ENCODE data around the gene GPX4. TPM values are rescaled to one million over a fixed set of nuclear protein-coding genes. Genes with fewer than 3 reads are reported as not detected.

Gene GPX4
- total and polyA plus RNA-seq, 9 of the 15 experiments (the other 6 are each of a cell fraction or from before 2014, with no cell fraction given), result 61.4 to 661 (median 349) TPM

DNA sequence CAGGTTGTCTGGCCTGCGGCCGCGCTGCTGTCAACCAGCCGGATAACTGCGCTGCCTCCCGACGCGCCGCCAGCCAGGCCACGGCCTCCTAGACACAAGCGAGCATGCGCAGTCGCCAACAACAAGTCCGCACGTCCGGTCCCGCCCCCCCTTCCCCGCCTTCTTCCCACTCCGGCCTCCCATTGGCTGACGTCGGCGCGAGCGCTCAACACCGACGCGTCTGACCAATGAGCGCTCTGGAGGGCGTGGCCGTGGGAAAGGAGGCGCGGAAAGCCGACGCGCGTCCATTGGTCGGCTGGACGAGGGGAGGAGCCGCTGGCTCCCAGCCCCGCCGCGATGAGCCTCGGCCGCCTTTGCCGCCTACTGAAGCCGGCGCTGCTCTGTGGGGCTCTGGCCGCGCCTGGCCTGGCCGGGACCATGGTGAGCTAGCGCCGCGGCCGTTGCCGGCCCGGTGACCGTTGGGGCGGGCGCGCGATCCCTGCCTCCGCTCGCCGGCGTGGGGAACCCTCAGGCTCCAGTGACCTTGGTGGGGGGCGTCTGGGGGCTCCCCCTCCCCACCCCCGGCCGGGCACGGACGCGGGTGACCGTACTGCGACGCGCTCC is at the start of gene GPX4 (continued):
- TF ChIP-seq NFYB (IDR thresholded peaks at IDR 0.05; ENCODE audit: extremely low read depth, insufficient read length) (peak; percentile 92), CBFB (CRISPR knock-in tag; IDR thresholded peaks at IDR 0.05) (no peak), CAMTA2 (CRISPR knock-in tag; conservative IDR thresholded peaks at IDR 0.05) (no peak), ZFP36 (IDR thresholded peaks at IDR 0.05; ENCODE audit: low read depth, low read length, partially characterized antibody) (peak; percentile 50), ZNF551 (CRISPR knock-in tag; IDR thresholded peaks at IDR 0.05) (no peak), SNIP1 (IDR thresholded peaks at IDR 0.05; ENCODE audit: low read depth) (no peak), PCBP2 (IDR thresholded peaks at IDR 0.05; ENCODE audit: low read depth, low read length, poor library complexity, severe bottlenecking) (no peak), STAG1 (CRISPR knock-in tag; IDR thresholded peaks at IDR 0.05; ENCODE audit: borderline replicate concordance) (no peak), ZNF717 (CRISPR knock-in tag; IDR thresholded peaks at IDR 0.05) (no peak), POLR2H (tag; IDR thresholded peaks at IDR 0.05; ENCODE audit: low read depth) (peak; percentile 94), BDP1 (IDR thresholded peaks at IDR 0.05; ENCODE audit: insufficient read depth, insufficient read length) (no peak), JUNB (CRISPR knock-in tag; conservative IDR thresholded peaks at IDR 0.05) (no peak), ZNF146 (CRISPR knock-in tag; IDR thresholded peaks at IDR 0.05; ENCODE audit: unreplicated experiment) (no peak), ETV5 (CRISPR knock-in tag; IDR thresholded peaks at IDR 0.05; ENCODE audit: low read depth) (0 out of 2 replicates have a peak, but pooled peaks have one; percentile 62), C11orf30 (IDR thresholded peaks at IDR 0.05; ENCODE audit: low read depth) (no peak)
- TF ChIP-seq, protein P1, sequence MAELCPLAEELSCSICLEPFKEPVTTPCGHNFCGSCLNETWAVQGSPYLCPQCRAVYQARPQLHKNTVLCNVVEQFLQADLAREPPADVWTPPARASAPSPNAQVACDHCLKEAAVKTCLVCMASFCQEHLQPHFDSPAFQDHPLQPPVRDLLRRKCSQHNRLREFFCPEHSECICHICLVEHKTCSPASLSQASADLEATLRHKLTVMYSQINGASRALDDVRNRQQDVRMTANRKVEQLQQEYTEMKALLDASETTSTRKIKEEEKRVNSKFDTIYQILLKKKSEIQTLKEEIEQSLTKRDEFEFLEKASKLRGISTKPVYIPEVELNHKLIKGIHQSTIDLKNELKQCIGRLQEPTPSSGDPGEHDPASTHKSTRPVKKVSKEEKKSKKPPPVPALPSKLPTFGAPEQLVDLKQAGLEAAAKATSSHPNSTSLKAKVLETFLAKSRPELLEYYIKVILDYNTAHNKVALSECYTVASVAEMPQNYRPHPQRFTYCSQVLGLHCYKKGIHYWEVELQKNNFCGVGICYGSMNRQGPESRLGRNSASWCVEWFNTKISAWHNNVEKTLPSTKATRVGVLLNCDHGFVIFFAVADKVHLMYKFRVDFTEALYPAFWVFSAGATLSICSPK (IDR thresholded peaks at IDR 0.05; ENCODE audit: borderline replicate concordance), result no peak
- TF ChIP-seq, protein P2, sequence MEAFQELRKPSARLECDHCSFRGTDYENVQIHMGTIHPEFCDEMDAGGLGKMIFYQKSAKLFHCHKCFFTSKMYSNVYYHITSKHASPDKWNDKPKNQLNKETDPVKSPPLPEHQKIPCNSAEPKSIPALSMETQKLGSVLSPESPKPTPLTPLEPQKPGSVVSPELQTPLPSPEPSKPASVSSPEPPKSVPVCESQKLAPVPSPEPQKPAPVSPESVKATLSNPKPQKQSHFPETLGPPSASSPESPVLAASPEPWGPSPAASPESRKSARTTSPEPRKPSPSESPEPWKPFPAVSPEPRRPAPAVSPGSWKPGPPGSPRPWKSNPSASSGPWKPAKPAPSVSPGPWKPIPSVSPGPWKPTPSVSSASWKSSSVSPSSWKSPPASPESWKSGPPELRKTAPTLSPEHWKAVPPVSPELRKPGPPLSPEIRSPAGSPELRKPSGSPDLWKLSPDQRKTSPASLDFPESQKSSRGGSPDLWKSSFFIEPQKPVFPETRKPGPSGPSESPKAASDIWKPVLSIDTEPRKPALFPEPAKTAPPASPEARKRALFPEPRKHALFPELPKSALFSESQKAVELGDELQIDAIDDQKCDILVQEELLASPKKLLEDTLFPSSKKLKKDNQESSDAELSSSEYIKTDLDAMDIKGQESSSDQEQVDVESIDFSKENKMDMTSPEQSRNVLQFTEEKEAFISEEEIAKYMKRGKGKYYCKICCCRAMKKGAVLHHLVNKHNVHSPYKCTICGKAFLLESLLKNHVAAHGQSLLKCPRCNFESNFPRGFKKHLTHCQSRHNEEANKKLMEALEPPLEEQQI (IDR thresholded peaks at IDR 0.05), result no peak
- TF ChIP-seq, protein P3, sequence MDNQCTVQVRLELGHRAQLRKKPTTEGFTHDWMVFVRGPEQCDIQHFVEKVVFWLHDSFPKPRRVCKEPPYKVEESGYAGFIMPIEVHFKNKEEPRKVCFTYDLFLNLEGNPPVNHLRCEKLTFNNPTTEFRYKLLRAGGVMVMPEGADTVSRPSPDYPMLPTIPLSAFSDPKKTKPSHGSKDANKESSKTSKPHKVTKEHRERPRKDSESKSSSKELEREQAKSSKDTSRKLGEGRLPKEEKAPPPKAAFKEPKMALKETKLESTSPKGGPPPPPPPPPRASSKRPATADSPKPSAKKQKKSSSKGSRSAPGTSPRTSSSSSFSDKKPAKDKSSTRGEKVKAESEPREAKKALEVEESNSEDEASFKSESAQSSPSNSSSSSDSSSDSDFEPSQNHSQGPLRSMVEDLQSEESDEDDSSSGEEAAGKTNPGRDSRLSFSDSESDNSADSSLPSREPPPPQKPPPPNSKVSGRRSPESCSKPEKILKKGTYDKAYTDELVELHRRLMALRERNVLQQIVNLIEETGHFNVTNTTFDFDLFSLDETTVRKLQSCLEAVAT (IDR thresholded peaks at IDR 0.05), result peak in 1 of 2 experiments; percentile 22; a peak in 1 of 4 replicates
- TF ChIP-seq, protein P4, sequence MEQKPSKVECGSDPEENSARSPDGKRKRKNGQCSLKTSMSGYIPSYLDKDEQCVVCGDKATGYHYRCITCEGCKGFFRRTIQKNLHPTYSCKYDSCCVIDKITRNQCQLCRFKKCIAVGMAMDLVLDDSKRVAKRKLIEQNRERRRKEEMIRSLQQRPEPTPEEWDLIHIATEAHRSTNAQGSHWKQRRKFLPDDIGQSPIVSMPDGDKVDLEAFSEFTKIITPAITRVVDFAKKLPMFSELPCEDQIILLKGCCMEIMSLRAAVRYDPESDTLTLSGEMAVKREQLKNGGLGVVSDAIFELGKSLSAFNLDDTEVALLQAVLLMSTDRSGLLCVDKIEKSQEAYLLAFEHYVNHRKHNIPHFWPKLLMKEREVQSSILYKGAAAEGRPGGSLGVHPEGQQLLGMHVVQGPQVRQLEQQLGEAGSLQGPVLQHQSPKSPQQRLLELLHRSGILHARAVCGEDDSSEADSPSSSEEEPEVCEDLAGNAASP (IDR thresholded peaks at IDR 0.05), result no peak
